IMR-90 (cell line): ENCODE results near the gene CDK18. TPM values are rescaled to one million over a fixed set of nuclear protein-coding genes. Genes with fewer than 3 reads are reported as not detected.

Source experiments
- ATAC-seq: fragments of 200-7000 bp; cut with Tn5 transposase; 2 replicates; pipeline ENCODE4 v1.9.1; 2020; ENCODE audit warnings: low read depth, mild to moderate bottlenecking, moderate library complexity
- BruUV-seq: library from RNA; stranded (reverse); fragments of 400-500 nt; replicated peaks from 2 replicates; lab custom pipeline; 2021; lab: Mats Ljungman, UMichigan
- CTCF ChIA-PET: fragments of 300-600 bp; formaldehyde crosslinking; extraction: SDS; loops from one replicate; lab custom pipeline; 2021; ENCODE audit warnings: antibody characterized with exemption; lab: Yijun Ruan, JAX
- POLR2A ChIA-PET: fragments of 300-600 bp; sonication (Branson Sonifier 250); formaldehyde crosslinking; loops from one replicate; lab custom pipeline; 2022; ENCODE audit warnings: antibody characterized with exemption; ENCODE audit not compliant: unreplicated experiment; lab: Charles Lee
- DNase-seq: peaks from one replicate; pipeline ENCODE4 v3.0.0; 2013
- H2AFZ ChIP-seq: replicated peaks from 2 replicates; pipeline ENCODE3; 2013; ENCODE audit warnings: low read length, mild to moderate bottlenecking; ENCODE audit not compliant: poor library complexity
- H2AK5ac ChIP-seq: 2 replicates; pipeline ENCODE4 v1.6.1; 2013; ENCODE audit warnings: low read depth, low read length, inconsistent platforms
- H2AK9ac ChIP-seq: replicated peaks from 2 replicates; pipeline ENCODE3; 2013; ENCODE audit warnings: mild to moderate bottlenecking, low read depth, low read length, moderate library complexity; ENCODE audit not compliant: poor library complexity
- H2BK120ac ChIP-seq: 2 replicates; pipeline ENCODE4 v1.6.1; 2013; ENCODE audit warnings: low read depth, low read length, inconsistent platforms
- H2BK15ac ChIP-seq: 3 replicates; pipeline ENCODE4 v1.6.1; 2013; ENCODE audit warnings: low read depth, low read length, inconsistent platforms
- H2BK20ac ChIP-seq: 2 replicates; pipeline ENCODE4 v1.6.1; 2013; ENCODE audit warnings: low read depth, mild to moderate bottlenecking, inconsistent platforms, low read length, moderate library complexity
- H2BK5ac ChIP-seq: 2 replicates; pipeline ENCODE4 v1.6.1; 2013; ENCODE audit warnings: mild to moderate bottlenecking, low read depth, low read length, inconsistent platforms; ENCODE audit not compliant: poor library complexity, severe bottlenecking
- H3K14ac ChIP-seq: replicated peaks from 2 replicates; pipeline ENCODE4 v1.6.1; 2013; ENCODE audit warnings: low read depth, low read length, inconsistent platforms
- H3K18ac ChIP-seq: 2 replicates; pipeline ENCODE4 v1.6.1; 2013; ENCODE audit warnings: low read depth, low read length, control low read depth
- H3K23ac ChIP-seq: 2 replicates; pipeline ENCODE4 v1.6.1; 2013; ENCODE audit warnings: low read depth, low read length, inconsistent platforms
- H3K27ac ChIP-seq: 2 replicates; pipeline ENCODE4 v1.5.1; 2013; ENCODE audit warnings: mild to moderate bottlenecking, control low read depth, low read length; ENCODE audit not compliant: insufficient read depth
- H3K27me3 ChIP-seq: 2 replicates; pipeline ENCODE4 v1.6.1; 2013; ENCODE audit warnings: low read length; ENCODE audit not compliant: control insufficient read depth, insufficient read depth
- H3K36me3 ChIP-seq: 2 replicates; pipeline ENCODE4 v1.6.1; 2013; ENCODE audit warnings: low read length, mixed read lengths; ENCODE audit not compliant: control insufficient read depth, insufficient read depth
- H3K4ac ChIP-seq: 2 replicates; pipeline ENCODE4 v1.6.1; 2013; ENCODE audit warnings: low read depth, low read length, inconsistent platforms
- H3K4me1 ChIP-seq: 2 replicates; pipeline ENCODE4 v1.6.1; 2013; ENCODE audit warnings: low read length, mixed read lengths; ENCODE audit not compliant: control insufficient read depth, insufficient read depth
- H3K4me2 ChIP-seq: 2 replicates; pipeline ENCODE4 v1.6.1; 2013; ENCODE audit warnings: low read depth, mild to moderate bottlenecking, control low read depth, low read length, moderate library complexity
- H3K4me3 ChIP-seq: 2 replicates; pipeline ENCODE4 v1.5.1; 2013; ENCODE audit warnings: low read depth, mild to moderate bottlenecking, control low read depth, low read length, moderate library complexity; ENCODE audit not compliant: insufficient read depth
- H3K56ac ChIP-seq: 2 replicates; pipeline ENCODE4 v1.6.1; 2013; ENCODE audit warnings: low read length, inconsistent platforms; ENCODE audit not compliant: insufficient read depth; ENCODE audit errors: extremely low read depth
- H3K79me1 ChIP-seq, 2 experiments: 2 replicates each; pipeline ENCODE4 v1.6.1; 2013; ENCODE audit warnings: low read length in 2 of 2, inconsistent platforms in 1 of 2, low read depth in 1 of 2
- H3K9ac ChIP-seq: 2 replicates; pipeline ENCODE4 v1.6.1; 2013; ENCODE audit warnings: low read depth, low read length, control low read depth
- H3K9me1 ChIP-seq: 2 replicates; pipeline ENCODE4 v1.6.1; 2013; ENCODE audit warnings: low read length, inconsistent platforms; ENCODE audit not compliant: insufficient read depth
- H3K9me3 ChIP-seq: 2 replicates; pipeline ENCODE4 v1.6.1; 2013; ENCODE audit warnings: low read length; ENCODE audit not compliant: control insufficient read depth, insufficient read depth
- H4K20me1 ChIP-seq: 2 replicates; pipeline ENCODE4 v1.6.1; 2013; ENCODE audit warnings: low read length, inconsistent platforms; ENCODE audit not compliant: insufficient read depth
- H4K5ac ChIP-seq: 2 replicates; pipeline ENCODE4 v1.6.1; 2013; ENCODE audit warnings: mild to moderate bottlenecking, low read depth, low read length, control low read depth
- H4K8ac ChIP-seq, 2 experiments: 2 replicates each; pipeline ENCODE4 v1.6.1; 2013; ENCODE audit warnings: low read depth in 2 of 2, low read length in 2 of 2, control low read depth in 1 of 2, inconsistent platforms in 1 of 2
- H4K91ac ChIP-seq: 2 replicates; pipeline ENCODE4 v1.6.1; 2013; ENCODE audit warnings: low read depth, low read length, inconsistent platforms; ENCODE audit not compliant: insufficient read depth
- BHLHE40 ChIP-seq: fragments of 150-350 bp; IDR thresholded peaks from 2 replicates; pipeline ENCODE4 v1.6.1; 2016; ENCODE audit warnings: mild to moderate bottlenecking, low read depth, low read length
- CHD1 ChIP-seq: IDR thresholded peaks from 2 replicates; pipeline ENCODE4 v1.6.1; 2012; ENCODE audit warnings: low read depth, low read length, improper control_type of control experiment
- ELK1 ChIP-seq: fragments of 150-350 bp; IDR thresholded peaks from 2 replicates; pipeline ENCODE4 v1.6.1; 2016; ENCODE audit warnings: low read depth, mild to moderate bottlenecking, low read length, moderate library complexity, borderline replicate concordance
- FOS ChIP-seq: fragments of 150-350 bp; IDR thresholded peaks from 2 replicates; pipeline ENCODE4 v1.6.1; 2016; ENCODE audit warnings: low read depth, low read length
- MAFK ChIP-seq: IDR thresholded peaks from 2 replicates; pipeline ENCODE4 v1.6.1; 2012; ENCODE audit warnings: low read depth, low read length, improper control_type of control experiment
- MXI1 ChIP-seq: IDR thresholded peaks from 2 replicates; pipeline ENCODE4 v1.6.1; 2012; ENCODE audit warnings: low read depth, mild to moderate bottlenecking, low read length, moderate library complexity, borderline replicate concordance
- POLR2A ChIP-seq: IDR thresholded peaks from 2 replicates; pipeline ENCODE4 v1.6.1; 2012; ENCODE audit warnings: mild to moderate bottlenecking, low read depth, low read length
- RAD21 ChIP-seq: IDR thresholded peaks from 2 replicates; pipeline ENCODE4 v1.6.1; 2012; ENCODE audit warnings: low read length, improper control_type of control experiment
- RFX5 ChIP-seq: IDR thresholded peaks from 2 replicates; pipeline ENCODE4 v1.8.0; 2012; ENCODE audit warnings: low read depth, mild to moderate bottlenecking, low read length, moderate library complexity
- SMC3 ChIP-seq: fragments of 150-350 bp; IDR thresholded peaks from 2 replicates; pipeline ENCODE4 v1.6.1; 2016; ENCODE audit warnings: low read depth, mild to moderate bottlenecking, antibody characterized with exemption, low read length, moderate library complexity
- USF2 ChIP-seq: fragments of 150-350 bp; IDR thresholded peaks from 2 replicates; pipeline ENCODE4 v1.6.1; 2017; ENCODE audit warnings: mild to moderate bottlenecking, antibody characterized with exemption, low read length, low read depth
- WGBS, 2 experiments: methylation state at CpG; one replicate each; pipeline versions ENCODE4 v1.1.5 to v1.1.7; 2013; ENCODE audit warnings: missing lambda C conversion rate in 2 of 2; ENCODE audit not compliant: insufficient read length in 1 of 2; ENCODE audit errors: extremely low coverage in 2 of 2; 5-methylcytosine and 5-hydroxymethylcytosine counted together
- dilution Hi-C: fragments of 300-500 bp; cut with HindIII; formaldehyde crosslinking; loops from one replicate; pipeline ENCODE4 v1.14.3; 2018; ENCODE audit warnings: low sequenced_read_pairs; ENCODE audit not compliant: unreplicated experiment
- in situ Hi-C: fragments of 300-500 bp; cut with MboI; formaldehyde crosslinking; loops from 3 replicates; pipeline ENCODE4 v1.14.3; 2019; ENCODE audit warnings: low sequenced_read_pairs, inconsistent platforms, mixed read lengths
- intact Hi-C: fragments of 100-400 bp; cut with micrococcal nuclease; formaldehyde crosslinking; loops from 2 replicates; pipeline ENCODE4 v1.10.0; 2022
- polyA plus RNA-seq, 3 experiments: library from polyadenylated mRNA; depleted of rRNA; stranded (reverse); fragments of >200 nt; gene quantifications; 2 replicates each; pipeline ENCODE4 v1.2.3, GENCODE V29; 2012; ENCODE audit warnings: low replicate concordance in 1 of 3
- total RNA-seq: library from RNA; depleted of rRNA; stranded (reverse); fragments of >200 nt; gene quantifications from 2 replicates; pipeline ENCODE4 v1.2.3, GENCODE V29; 2012

Gene CDK18
- total and polyA plus RNA-seq, 2 of the 4 experiments (the other 2 are of a cell fraction), result 0.18 to 0.48 TPM

- dilution Hi-C loops (no loop called here), intact Hi-C loops (no loop called here), in situ Hi-C loops (no loop called here)
- Histone ChIP-seq H3K27me3 (peaks cover 85% of the 10 kb centered on the region), H2BK15ac (no peak overlapping the region), H4K5ac (no peak overlapping the region), H3K18ac (no peak overlapping the region), H3K9ac (no peak overlapping the region), H2AK5ac (no peak overlapping the region), H2AK9ac (no peak overlapping the region), H3K9me1 (no peaks in the 10 kb centered on the region), H3K56ac (no peak overlapping the region), H3K14ac (no peak overlapping the region), H3K36me3 (no peaks in the 10 kb centered on the region), H4K20me1 (no peaks in the 10 kb centered on the region), H3K4me1 (peaks cover 2% of the 10 kb centered on the region; the same call in 1 of the 2 replicates), H3K4me3 (no peak overlapping the region), H2BK20ac (no peak overlapping the region), H3K23ac (no peak overlapping the region), H2BK5ac (no peak overlapping the region), H3K27ac (no peak overlapping the region), H2BK120ac (no peak overlapping the region), H4K91ac (no peak overlapping the region), H2AFZ (no peak overlapping the region), H3K9me3 (0 out of 2 replicates have a peak, but pooled peaks cover 2% of the 10 kb centered on the region), H3K4me2 (no peak overlapping the region), H4K8ac (no peak overlapping the region), H3K4ac (no peak overlapping the region), H3K79me1 (no peaks in the 10 kb centered on the region)
- CTCF ChIA-PET, result no interaction called here
- no CpG with 5 or more reads among the region's 2 CpGs for WGBS, 2 experiments
- no peak for DNase-seq
- POLR2A ChIA-PET, result no interaction called here
- TF ChIP-seq RAD21 (no peak), ELK1 (no peak), USF2 (no peak), BHLHE40 (no peak), SMC3 (no peak), RFX5 (no peak), MXI1 (no peak), FOS (no peak), POLR2A (no peak), CHD1 (no peak), MAFK (no peak)
- no TSS peak for BruUV-seq
- no peak for ATAC-seq
Measured at GRCh38 chr1:205570796-205571537, 66.5 kb downstream of the CDK18 start.
